Lower lobe of right lung (tissue), 2 donors: Measurements from ENCODE around the gene RAB11FIP3. TPM values are rescaled to one million over a fixed set of nuclear protein-coding genes. Genes with fewer than 3 reads are reported as not detected.

Source experiments
- ATAC-seq, 2 donors: fragments of 200-7000 bp; cut with Tn5 transposase; one replicate each; pipeline ENCODE4 v1.9.1; 2020 to 2022; ENCODE audit warnings: mild to moderate bottlenecking in 2 of 2, moderate library complexity in 2 of 2
- DNase-seq: peaks from one replicate; pipeline ENCODE4 v3.0.0-alpha.2; 2020
- H3K27ac ChIP-seq: fragments of 200-600 bp; one replicate; pipeline ENCODE4 v1.8.0; 2022
- H3K27me3 ChIP-seq: fragments of 200-600 bp; one replicate; pipeline ENCODE4 v1.8.0; 2022; ENCODE audit warnings: low read depth
- H3K36me3 ChIP-seq: fragments of 200-600 bp; one replicate; pipeline ENCODE4 v1.8.0; 2022; ENCODE audit warnings: mild to moderate bottlenecking
- H3K4me1 ChIP-seq: fragments of 200-600 bp; one replicate; pipeline ENCODE4 v1.8.0; 2022
- H3K4me3 ChIP-seq: fragments of 200-600 bp; one replicate; pipeline ENCODE4 v1.8.0; 2022; ENCODE audit warnings: mild to moderate bottlenecking
- H3K9me3 ChIP-seq: fragments of 200-600 bp; one replicate; pipeline ENCODE4 v1.8.0; 2022
- intact Hi-C: fragments of 100-400 bp; cut with DNase I; formaldehyde crosslinking; loops from one replicate; pipeline ENCODE4 v1.11.0; 2022
- total RNA-seq: library from RNA; stranded (reverse); fragmentation: NEBNext Ultra II Directional; extraction: Animal tissue kit (Norgen Biotek cat#: 25700); gene quantifications from one replicate; pipeline ENCODE4 v1.2.1, GENCODE V29; 2021
- TF ChIP-seq, protein P1 (sequence below): fragments of 200-600 bp; IDR thresholded peaks from one replicate; pipeline ENCODE4 v1.8.0; 2022; ENCODE audit warnings: antibody characterized with exemption, mild to moderate bottlenecking
- donor health status: DM: no; HTN: yes; CAD: no; lungs with severe emphysema.

RAB11FIP3 gene
- total RNA-seq, 1 donor from 2014 or later = 32.2 TPM

DNA sequence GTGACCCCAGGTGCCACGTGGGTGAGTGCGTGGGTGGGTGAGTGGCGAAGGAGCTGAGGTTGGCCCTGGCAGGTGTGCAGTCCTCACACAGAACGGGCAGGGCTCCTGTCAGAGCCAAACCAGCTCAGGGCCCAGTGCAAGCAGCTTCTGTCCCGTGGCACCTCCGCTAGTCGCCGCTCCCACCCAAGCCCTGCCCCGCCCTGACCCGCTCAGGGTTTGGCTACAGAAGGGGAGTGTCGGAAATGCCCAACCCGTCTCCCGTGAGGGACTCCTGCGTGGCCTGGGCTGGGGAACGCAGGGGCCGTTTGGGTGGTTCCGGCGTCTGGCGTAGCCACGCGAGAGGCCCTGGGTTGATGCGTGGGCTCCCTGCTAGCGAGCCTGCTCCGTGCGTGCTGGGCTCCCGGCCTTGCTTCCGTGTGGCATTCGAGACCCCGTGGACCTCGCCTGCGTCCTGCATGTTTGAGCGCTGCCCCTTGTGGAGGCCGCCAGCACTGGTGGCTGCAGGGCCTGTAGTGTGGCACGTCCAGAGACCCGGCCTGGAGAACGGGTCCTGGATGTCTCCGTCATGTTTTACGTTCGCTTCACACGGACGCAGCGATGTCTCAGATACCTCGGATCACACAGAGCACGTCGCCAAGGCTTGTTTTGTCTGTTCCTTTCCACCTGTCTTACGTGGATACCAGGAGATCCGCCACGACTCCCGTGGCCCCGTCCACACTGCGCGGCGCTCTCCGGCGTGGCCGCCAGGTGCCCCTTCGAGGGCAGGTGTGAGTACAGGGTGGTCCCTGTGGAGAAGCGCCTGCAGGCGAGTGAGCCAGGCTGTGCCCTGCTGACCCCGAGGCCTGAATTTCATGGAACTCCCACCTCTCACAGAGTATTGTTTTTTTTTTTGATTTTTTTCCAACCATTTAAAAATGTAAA is 112.2 kb downstream of the RAB11FIP3 start:
- H3K4me1 ChIP-seq = peaks cover 7% of the 10 kb centered on the region
- intact Hi-C loops = no loop called here
- TF ChIP-seq, protein P1, sequence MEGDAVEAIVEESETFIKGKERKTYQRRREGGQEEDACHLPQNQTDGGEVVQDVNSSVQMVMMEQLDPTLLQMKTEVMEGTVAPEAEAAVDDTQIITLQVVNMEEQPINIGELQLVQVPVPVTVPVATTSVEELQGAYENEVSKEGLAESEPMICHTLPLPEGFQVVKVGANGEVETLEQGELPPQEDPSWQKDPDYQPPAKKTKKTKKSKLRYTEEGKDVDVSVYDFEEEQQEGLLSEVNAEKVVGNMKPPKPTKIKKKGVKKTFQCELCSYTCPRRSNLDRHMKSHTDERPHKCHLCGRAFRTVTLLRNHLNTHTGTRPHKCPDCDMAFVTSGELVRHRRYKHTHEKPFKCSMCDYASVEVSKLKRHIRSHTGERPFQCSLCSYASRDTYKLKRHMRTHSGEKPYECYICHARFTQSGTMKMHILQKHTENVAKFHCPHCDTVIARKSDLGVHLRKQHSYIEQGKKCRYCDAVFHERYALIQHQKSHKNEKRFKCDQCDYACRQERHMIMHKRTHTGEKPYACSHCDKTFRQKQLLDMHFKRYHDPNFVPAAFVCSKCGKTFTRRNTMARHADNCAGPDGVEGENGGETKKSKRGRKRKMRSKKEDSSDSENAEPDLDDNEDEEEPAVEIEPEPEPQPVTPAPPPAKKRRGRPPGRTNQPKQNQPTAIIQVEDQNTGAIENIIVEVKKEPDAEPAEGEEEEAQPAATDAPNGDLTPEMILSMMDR = no peak
- no peak overlapping the region for H3K4me3 ChIP-seq
- no peaks in the 10 kb centered on the region for H3K27me3 ChIP-seq
- no peaks in the 10 kb centered on the region for H3K9me3 ChIP-seq
- H3K27ac ChIP-seq = no peak overlapping the region
- ATAC-seq (no peak), DNase-seq (no peak)
- peaks cover 21% of the 10 kb centered on the region for H3K36me3 ChIP-seq

DNA sequence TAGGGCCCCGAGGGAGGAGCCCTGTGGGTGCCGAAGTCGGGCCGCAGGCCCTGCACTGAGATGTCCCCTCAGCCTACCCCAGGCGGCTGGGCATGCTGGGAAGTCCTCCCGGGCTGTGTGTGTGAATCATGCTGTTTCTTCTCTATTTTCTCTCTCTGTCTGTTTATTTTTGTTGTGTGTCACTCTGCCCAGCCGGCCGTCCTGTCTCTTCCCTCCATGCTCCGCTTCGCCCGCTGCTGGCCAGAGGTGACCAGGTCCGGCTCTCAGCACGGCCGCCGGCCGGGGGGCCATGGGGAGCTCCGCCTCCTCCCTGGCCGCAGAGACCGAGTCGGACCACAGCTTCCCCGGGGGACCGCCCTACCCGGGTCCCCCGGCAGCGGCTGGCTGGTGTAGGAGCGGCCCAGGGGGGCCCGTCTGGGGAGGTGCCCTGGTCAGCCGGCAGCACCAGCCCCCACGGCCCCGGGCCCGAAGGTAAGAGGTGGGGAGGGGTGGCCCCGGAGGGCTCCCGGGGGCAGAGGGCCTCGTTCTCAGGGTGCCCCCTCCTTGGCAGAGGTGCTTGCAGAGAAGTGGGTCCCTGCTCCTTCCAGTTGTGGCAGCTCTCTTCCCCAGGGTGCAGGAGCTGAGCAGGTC is 114.6 kb downstream of the RAB11FIP3 start:
- Histone ChIP-seq H3K4me3 (no peak overlapping the region), H3K27me3 (no peaks in the 10 kb centered on the region), H3K36me3 (peaks cover 21% of the 10 kb centered on the region), H3K4me1 (peaks cover 7% of the 10 kb centered on the region), H3K9me3 (no peaks in the 10 kb centered on the region), H3K27ac (no peak overlapping the region)
- intact Hi-C loops = no loop called here
- no peak for ATAC-seq
- TF ChIP-seq, protein P1 = no peak
- no peak for DNase-seq

DNA sequence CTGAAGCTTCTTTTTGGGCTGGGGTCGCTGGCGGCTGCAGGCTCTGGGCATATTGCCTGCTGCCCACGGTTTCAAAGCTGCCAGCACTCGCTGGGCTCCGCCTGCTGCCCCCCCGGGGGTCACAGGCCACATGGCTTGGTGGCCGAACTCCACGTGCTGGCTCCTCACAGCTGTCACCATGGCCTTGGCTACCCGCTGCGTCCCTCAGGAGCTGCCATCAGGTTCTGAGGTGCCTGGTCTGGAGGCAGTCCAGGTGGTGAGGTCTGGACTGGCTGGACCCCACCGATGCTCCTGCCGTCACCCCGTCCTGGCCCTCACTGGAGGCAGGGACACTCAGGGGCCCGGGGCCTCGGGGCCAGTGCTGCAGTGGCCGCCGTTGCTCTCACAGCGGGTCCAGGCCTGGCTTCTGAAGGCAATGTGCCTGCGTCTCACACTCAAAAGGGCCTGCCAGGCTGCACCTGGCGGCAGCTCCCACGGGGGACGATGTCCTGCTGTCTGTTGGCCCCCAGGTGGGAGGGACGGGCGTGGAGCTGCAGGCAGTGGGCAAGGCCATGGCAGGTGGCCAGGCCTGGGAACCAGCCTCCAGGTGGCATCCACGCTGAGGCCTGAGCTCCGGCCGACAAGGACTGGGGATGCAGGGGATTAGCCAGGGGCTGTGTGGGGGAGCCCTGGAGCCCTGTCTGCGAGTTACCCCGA is 115.3 kb downstream of the RAB11FIP3 start:
- DNase-seq (no peak), ATAC-seq (no peak)
- peaks cover 21% of the 10 kb centered on the region for H3K36me3 ChIP-seq
- H3K4me3 ChIP-seq = no peak overlapping the region
- H3K4me1 ChIP-seq = no peaks in the 10 kb centered on the region
- TF ChIP-seq, protein P1 = no peak
- H3K27ac ChIP-seq = no peak overlapping the region
- H3K27me3 ChIP-seq = no peaks in the 10 kb centered on the region
- no peaks in the 10 kb centered on the region for H3K9me3 ChIP-seq
- intact Hi-C loops = no loop called here

DNA sequence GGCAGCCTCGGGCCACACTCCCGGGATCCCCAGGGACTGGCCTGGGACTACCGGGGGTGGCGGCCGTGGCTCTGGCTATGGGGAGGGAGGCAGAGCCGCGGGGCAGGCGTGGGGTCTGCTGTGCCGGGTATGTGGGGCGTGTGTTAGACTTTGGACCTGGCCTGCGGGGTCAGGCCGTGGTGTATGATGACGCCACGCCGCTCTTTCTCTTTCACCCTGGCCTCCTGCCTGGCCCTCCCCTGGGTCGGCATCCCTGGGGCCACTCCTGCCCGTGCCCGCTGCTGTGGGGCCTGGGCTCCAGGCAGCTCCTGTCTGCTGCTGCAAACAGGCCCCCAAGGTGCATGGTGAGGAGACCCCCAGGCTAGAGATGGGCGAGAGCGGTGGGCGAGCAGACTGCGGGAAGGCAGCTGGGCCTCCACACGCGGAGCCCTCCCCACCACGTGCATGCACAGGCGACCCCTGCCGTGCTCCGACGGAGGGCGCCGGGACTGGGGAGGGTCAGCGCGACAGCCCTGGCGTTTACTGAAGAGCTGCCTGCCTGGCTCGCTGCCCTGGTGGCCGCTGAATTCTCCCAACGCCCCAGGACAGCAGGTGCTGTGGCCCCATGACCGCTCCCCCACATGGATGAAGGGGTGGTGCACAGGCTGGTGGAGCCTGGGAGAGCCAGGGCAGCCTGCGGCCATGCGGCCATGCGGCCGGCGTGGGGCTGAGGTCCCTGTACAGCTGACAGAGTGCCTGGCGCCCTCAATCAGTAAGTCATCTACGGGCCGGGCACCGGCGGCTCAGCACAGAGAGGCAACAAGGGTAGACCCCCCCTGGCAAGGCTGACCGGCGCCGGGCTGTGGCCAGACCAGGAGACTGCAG is 118.1 kb downstream of the RAB11FIP3 start:
- DNase-seq (no peak), ATAC-seq (no peak)
- peaks cover 20% of the 10 kb centered on the region for H3K36me3 ChIP-seq
- intact Hi-C loops = no loop called here
- H3K4me1 ChIP-seq = no peaks in the 10 kb centered on the region
- TF ChIP-seq, protein P1 = no peak
- no peaks in the 10 kb centered on the region for H3K27me3 ChIP-seq
- no peaks in the 10 kb centered on the region for H3K9me3 ChIP-seq
- no peak overlapping the region for H3K4me3 ChIP-seq
- no peak overlapping the region for H3K27ac ChIP-seq

DNA sequence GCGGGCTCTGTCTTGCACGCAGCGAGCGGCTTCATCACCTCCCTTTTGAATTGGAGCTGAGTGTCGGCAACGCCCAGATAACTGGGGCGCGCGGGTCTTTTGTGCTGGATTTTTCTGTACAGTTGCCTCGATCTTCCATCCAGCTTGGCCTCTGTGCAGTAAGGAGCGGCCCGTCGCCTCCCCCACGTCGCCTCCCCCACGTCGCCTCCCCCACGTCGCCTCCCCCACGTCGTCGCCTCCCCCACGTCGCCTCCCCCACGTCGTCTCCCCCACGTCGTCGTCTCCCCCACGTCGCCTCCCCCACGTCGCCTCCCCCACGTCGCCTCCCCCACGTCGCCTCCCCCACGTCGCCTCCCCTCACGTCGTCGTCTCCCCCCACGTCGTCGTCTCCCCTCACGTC is 119.1 kb downstream of the RAB11FIP3 start:
- Histone ChIP-seq H3K4me1 (no peaks in the 10 kb centered on the region), H3K27me3 (no peaks in the 10 kb centered on the region), H3K4me3 (no peak overlapping the region), H3K27ac (no peak overlapping the region), H3K36me3 (peaks cover 21% of the 10 kb centered on the region), H3K9me3 (no peaks in the 10 kb centered on the region)
- DNase-seq (no peak), ATAC-seq (no peak)
- TF ChIP-seq, protein P1 = no peak
- intact Hi-C loops = no loop called here
